IMR-90 (cell line): Measurements from ENCODE around the gene UBE3B. TPM values are rescaled to one million over a fixed set of nuclear protein-coding genes. Genes with fewer than 3 reads are reported as not detected.

Experiments used
- ATAC-seq: fragments of 200-7000 bp; cut with Tn5 transposase; 2 replicates; pipeline ENCODE4 v1.9.1; 2020; ENCODE audit warnings: low read depth, mild to moderate bottlenecking, moderate library complexity
- BruUV-seq: library from RNA; stranded (reverse); fragments of 400-500 nt; replicated peaks from 2 replicates; lab custom pipeline; 2021; lab: Mats Ljungman, UMichigan
- CTCF ChIA-PET: fragments of 300-600 bp; formaldehyde crosslinking; extraction: SDS; loops from one replicate; lab custom pipeline; 2021; ENCODE audit warnings: antibody characterized with exemption; lab: Yijun Ruan, JAX
- POLR2A ChIA-PET: fragments of 300-600 bp; sonication (Branson Sonifier 250); formaldehyde crosslinking; loops from one replicate; lab custom pipeline; 2022; ENCODE audit warnings: antibody characterized with exemption; ENCODE audit not compliant: unreplicated experiment; lab: Charles Lee
- DNase-seq: peaks from one replicate; pipeline ENCODE4 v3.0.0; 2013
- H2AFZ ChIP-seq: replicated peaks from 2 replicates; pipeline ENCODE3; 2013; ENCODE audit warnings: low read length, mild to moderate bottlenecking; ENCODE audit not compliant: poor library complexity
- H2AK5ac ChIP-seq: 2 replicates; pipeline ENCODE4 v1.6.1; 2013; ENCODE audit warnings: low read depth, low read length, inconsistent platforms
- H2AK9ac ChIP-seq: replicated peaks from 2 replicates; pipeline ENCODE3; 2013; ENCODE audit warnings: mild to moderate bottlenecking, low read depth, low read length, moderate library complexity; ENCODE audit not compliant: poor library complexity
- H2BK120ac ChIP-seq: 2 replicates; pipeline ENCODE4 v1.6.1; 2013; ENCODE audit warnings: low read depth, low read length, inconsistent platforms
- H2BK15ac ChIP-seq: 3 replicates; pipeline ENCODE4 v1.6.1; 2013; ENCODE audit warnings: low read depth, low read length, inconsistent platforms
- H2BK20ac ChIP-seq: 2 replicates; pipeline ENCODE4 v1.6.1; 2013; ENCODE audit warnings: low read depth, mild to moderate bottlenecking, inconsistent platforms, low read length, moderate library complexity
- H2BK5ac ChIP-seq: 2 replicates; pipeline ENCODE4 v1.6.1; 2013; ENCODE audit warnings: mild to moderate bottlenecking, low read depth, low read length, inconsistent platforms; ENCODE audit not compliant: poor library complexity, severe bottlenecking
- H3K14ac ChIP-seq: replicated peaks from 2 replicates; pipeline ENCODE4 v1.6.1; 2013; ENCODE audit warnings: low read depth, low read length, inconsistent platforms
- H3K18ac ChIP-seq: 2 replicates; pipeline ENCODE4 v1.6.1; 2013; ENCODE audit warnings: low read depth, low read length, control low read depth
- H3K23ac ChIP-seq: 2 replicates; pipeline ENCODE4 v1.6.1; 2013; ENCODE audit warnings: low read depth, low read length, inconsistent platforms
- H3K27ac ChIP-seq: 2 replicates; pipeline ENCODE4 v1.5.1; 2013; ENCODE audit warnings: mild to moderate bottlenecking, control low read depth, low read length; ENCODE audit not compliant: insufficient read depth
- H3K27me3 ChIP-seq: 2 replicates; pipeline ENCODE4 v1.6.1; 2013; ENCODE audit warnings: low read length; ENCODE audit not compliant: control insufficient read depth, insufficient read depth
- H3K36me3 ChIP-seq: 2 replicates; pipeline ENCODE4 v1.6.1; 2013; ENCODE audit warnings: low read length, mixed read lengths; ENCODE audit not compliant: control insufficient read depth, insufficient read depth
- H3K4ac ChIP-seq: 2 replicates; pipeline ENCODE4 v1.6.1; 2013; ENCODE audit warnings: low read depth, low read length, inconsistent platforms
- H3K4me1 ChIP-seq: 2 replicates; pipeline ENCODE4 v1.6.1; 2013; ENCODE audit warnings: low read length, mixed read lengths; ENCODE audit not compliant: control insufficient read depth, insufficient read depth
- H3K4me2 ChIP-seq: 2 replicates; pipeline ENCODE4 v1.6.1; 2013; ENCODE audit warnings: low read depth, mild to moderate bottlenecking, control low read depth, low read length, moderate library complexity
- H3K4me3 ChIP-seq: 2 replicates; pipeline ENCODE4 v1.5.1; 2013; ENCODE audit warnings: low read depth, mild to moderate bottlenecking, control low read depth, low read length, moderate library complexity; ENCODE audit not compliant: insufficient read depth
- H3K56ac ChIP-seq: 2 replicates; pipeline ENCODE4 v1.6.1; 2013; ENCODE audit warnings: low read length, inconsistent platforms; ENCODE audit not compliant: insufficient read depth; ENCODE audit errors: extremely low read depth
- H3K79me1 ChIP-seq, 2 experiments: 2 replicates each; pipeline ENCODE4 v1.6.1; 2013; ENCODE audit warnings: low read length in 2 of 2, inconsistent platforms in 1 of 2, low read depth in 1 of 2
- H3K9ac ChIP-seq: 2 replicates; pipeline ENCODE4 v1.6.1; 2013; ENCODE audit warnings: low read depth, low read length, control low read depth
- H3K9me1 ChIP-seq: 2 replicates; pipeline ENCODE4 v1.6.1; 2013; ENCODE audit warnings: low read length, inconsistent platforms; ENCODE audit not compliant: insufficient read depth
- H3K9me3 ChIP-seq: 2 replicates; pipeline ENCODE4 v1.6.1; 2013; ENCODE audit warnings: low read length; ENCODE audit not compliant: control insufficient read depth, insufficient read depth
- H4K20me1 ChIP-seq: 2 replicates; pipeline ENCODE4 v1.6.1; 2013; ENCODE audit warnings: low read length, inconsistent platforms; ENCODE audit not compliant: insufficient read depth
- H4K5ac ChIP-seq: 2 replicates; pipeline ENCODE4 v1.6.1; 2013; ENCODE audit warnings: mild to moderate bottlenecking, low read depth, low read length, control low read depth
- H4K8ac ChIP-seq, 2 experiments: 2 replicates each; pipeline ENCODE4 v1.6.1; 2013; ENCODE audit warnings: low read depth in 2 of 2, low read length in 2 of 2, control low read depth in 1 of 2, inconsistent platforms in 1 of 2
- H4K91ac ChIP-seq: 2 replicates; pipeline ENCODE4 v1.6.1; 2013; ENCODE audit warnings: low read depth, low read length, inconsistent platforms; ENCODE audit not compliant: insufficient read depth
- BHLHE40 ChIP-seq: fragments of 150-350 bp; IDR thresholded peaks from 2 replicates; pipeline ENCODE4 v1.6.1; 2016; ENCODE audit warnings: mild to moderate bottlenecking, low read depth, low read length
- CEBPB ChIP-seq: IDR thresholded peaks from 2 replicates; pipeline ENCODE4 v1.6.1; 2012; ENCODE audit warnings: low read depth, low read length, improper control_type of control experiment
- CHD1 ChIP-seq: IDR thresholded peaks from 2 replicates; pipeline ENCODE4 v1.6.1; 2012; ENCODE audit warnings: low read depth, low read length, improper control_type of control experiment
- CTCF ChIP-seq: conservative IDR thresholded peaks from 2 replicates; pipeline ENCODE4 v1.5.1; 2012; ENCODE audit warnings: mild to moderate bottlenecking, low read depth, low read length, improper control_type of control experiment
- ELK1 ChIP-seq: fragments of 150-350 bp; IDR thresholded peaks from 2 replicates; pipeline ENCODE4 v1.6.1; 2016; ENCODE audit warnings: low read depth, mild to moderate bottlenecking, low read length, moderate library complexity, borderline replicate concordance
- FOS ChIP-seq: fragments of 150-350 bp; IDR thresholded peaks from 2 replicates; pipeline ENCODE4 v1.6.1; 2016; ENCODE audit warnings: low read depth, low read length
- MAFK ChIP-seq: IDR thresholded peaks from 2 replicates; pipeline ENCODE4 v1.6.1; 2012; ENCODE audit warnings: low read depth, low read length, improper control_type of control experiment
- MAZ ChIP-seq: IDR thresholded peaks from 2 replicates; pipeline ENCODE4 v1.6.1; 2012; ENCODE audit warnings: low read depth, mild to moderate bottlenecking, low read length, improper control_type of control experiment, moderate library complexity, borderline replicate concordance
- MXI1 ChIP-seq: IDR thresholded peaks from 2 replicates; pipeline ENCODE4 v1.6.1; 2012; ENCODE audit warnings: low read depth, mild to moderate bottlenecking, low read length, moderate library complexity, borderline replicate concordance
- NFE2L2 ChIP-seq: fragments of 150-350 bp; IDR thresholded peaks from 2 replicates; pipeline ENCODE4 v1.6.1; 2016; ENCODE audit warnings: low read depth, mild to moderate bottlenecking, low read length
- POLR2A ChIP-seq: IDR thresholded peaks from 2 replicates; pipeline ENCODE4 v1.6.1; 2012; ENCODE audit warnings: mild to moderate bottlenecking, low read depth, low read length
- RAD21 ChIP-seq: IDR thresholded peaks from 2 replicates; pipeline ENCODE4 v1.6.1; 2012; ENCODE audit warnings: low read length, improper control_type of control experiment
- RCOR1 ChIP-seq: IDR thresholded peaks from 2 replicates; pipeline ENCODE4 v1.6.1; 2012; ENCODE audit warnings: mild to moderate bottlenecking, low read length, improper control_type of control experiment; ENCODE audit not compliant: insufficient replicate concordance
- RFX5 ChIP-seq: IDR thresholded peaks from 2 replicates; pipeline ENCODE4 v1.8.0; 2012; ENCODE audit warnings: low read depth, mild to moderate bottlenecking, low read length, moderate library complexity
- SMC3 ChIP-seq: fragments of 150-350 bp; IDR thresholded peaks from 2 replicates; pipeline ENCODE4 v1.6.1; 2016; ENCODE audit warnings: low read depth, mild to moderate bottlenecking, antibody characterized with exemption, low read length, moderate library complexity
- USF2 ChIP-seq: fragments of 150-350 bp; IDR thresholded peaks from 2 replicates; pipeline ENCODE4 v1.6.1; 2017; ENCODE audit warnings: mild to moderate bottlenecking, antibody characterized with exemption, low read length, low read depth
- WGBS, 2 experiments: methylation state at CpG; one replicate each; pipeline versions ENCODE4 v1.1.5 to v1.1.7; 2013; ENCODE audit warnings: missing lambda C conversion rate in 2 of 2; ENCODE audit not compliant: insufficient read length in 1 of 2; ENCODE audit errors: extremely low coverage in 2 of 2; 5-methylcytosine and 5-hydroxymethylcytosine counted together
- dilution Hi-C: fragments of 300-500 bp; cut with HindIII; formaldehyde crosslinking; loops from one replicate; pipeline ENCODE4 v1.14.3; 2018; ENCODE audit warnings: low sequenced_read_pairs; ENCODE audit not compliant: unreplicated experiment
- in situ Hi-C: fragments of 300-500 bp; cut with MboI; formaldehyde crosslinking; loops from 3 replicates; pipeline ENCODE4 v1.14.3; 2019; ENCODE audit warnings: low sequenced_read_pairs, inconsistent platforms, mixed read lengths
- intact Hi-C: fragments of 100-400 bp; cut with micrococcal nuclease; formaldehyde crosslinking; loops from 2 replicates; pipeline ENCODE4 v1.10.0; 2022
- polyA plus RNA-seq, 3 experiments: library from polyadenylated mRNA; depleted of rRNA; stranded (reverse); fragments of >200 nt; gene quantifications; 2 replicates each; pipeline ENCODE4 v1.2.3, GENCODE V29; 2012; ENCODE audit warnings: low replicate concordance in 1 of 3
- total RNA-seq: library from RNA; depleted of rRNA; stranded (reverse); fragments of >200 nt; gene quantifications from 2 replicates; pipeline ENCODE4 v1.2.3, GENCODE V29; 2012

Gene UBE3B
- total and polyA plus RNA-seq, 2 of the 4 experiments (the other 2 are of a cell fraction) = 18.8 to 24.9 TPM

- H3K56ac ChIP-seq = no peak overlapping the region
- H2AK5ac ChIP-seq = no peak overlapping the region
- no peak overlapping the region for H2BK15ac ChIP-seq
- no peak overlapping the region for H2AK9ac ChIP-seq
- no peak overlapping the region for H2BK5ac ChIP-seq
- H3K36me3 ChIP-seq = peaks cover 62% of the 10 kb centered on the region
- peaks cover 0 to 3% of the 10 kb centered on the region in 2 experiments; a peak in 1 of 4 replicates for H3K79me1 ChIP-seq
- H3K27me3 ChIP-seq = no peaks in the 10 kb centered on the region
- H4K5ac ChIP-seq = no peak overlapping the region
- no peak overlapping the region for H4K91ac ChIP-seq
- DNase-seq (no peak), ATAC-seq (no peak)
- no peak overlapping the region for H2BK20ac ChIP-seq
- ChIA-PET POLR2A (no interaction called here), CTCF (no interaction called here)
- no peak overlapping the region for H2AFZ ChIP-seq
- no peaks in the 10 kb centered on the region for H3K4me1 ChIP-seq
- H3K14ac ChIP-seq = no peak overlapping the region
- WGBS, 2 experiments = no CpG with 5 or more reads among the region's 1 CpG
- H3K9me1 ChIP-seq = no peaks in the 10 kb centered on the region
- H3K9me3 ChIP-seq = no peaks in the 10 kb centered on the region
- H3K9ac ChIP-seq = no peak overlapping the region
- intact Hi-C loops = no loop called here
- H4K20me1 ChIP-seq = no peaks in the 10 kb centered on the region
- no peak overlapping the region for H3K4me2 ChIP-seq
- in situ Hi-C loops = no loop called here
- no peak for TF ChIP-seq CHD1
- no peak for TF ChIP-seq FOS
- TF ChIP-seq USF2 = no peak
- TF ChIP-seq RCOR1 = no peak
- TF ChIP-seq BHLHE40 = no peak
- TF ChIP-seq CEBPB = no peak
- TF ChIP-seq RAD21 = no peak
- TF ChIP-seq CTCF = no peak
- TF ChIP-seq MAFK = no peak
- no peak for TF ChIP-seq MAZ
- TF ChIP-seq SMC3 = no peak
- TF ChIP-seq RFX5 = no peak
- TF ChIP-seq MXI1 = no peak
- no peak for TF ChIP-seq NFE2L2
- TF ChIP-seq POLR2A = no peak
- TF ChIP-seq ELK1 = no peak
- no peak overlapping the region for H4K8ac ChIP-seq
- H2BK120ac ChIP-seq = no peak overlapping the region
- dilution Hi-C loops = no loop called here
- no peak overlapping the region for H3K23ac ChIP-seq
- H3K4ac ChIP-seq = no peak overlapping the region
- no peak overlapping the region for H3K27ac ChIP-seq
- no peak overlapping the region for H3K4me3 ChIP-seq
- H3K18ac ChIP-seq = no peak overlapping the region
- no TSS peak for BruUV-seq
Observed at GRCh38 chr12:109504068-109504467, 26.6 kb downstream of the UBE3B start.
